HepG2 (cell line): ENCODE data around the gene CA7. TPM values are rescaled to one million over a fixed set of nuclear protein-coding genes. Genes with fewer than 3 reads are reported as not detected.

Experiments used
- ATF7-NPFF ChIP-seq: sonication (generic); formaldehyde crosslinking; IDR thresholded peaks from 2 replicates; pipeline ENCODE4 v1.8.1; 2023; ENCODE audit warnings: mild to moderate bottlenecking, low read depth, missing genetic modification reagents, moderate library complexity
- CBX2 ChIP-seq, 2 experiments: fragments of 200-600 bp in 1 of 2; sonication (generic); formaldehyde crosslinking in 1 of 2; IDR thresholded peaks; 2 replicates each; pipeline versions ENCODE4 v1.7.0 to v1.8.1; 2018 to 2022; ENCODE audit warnings: low read depth in 2 of 2, low read length in 1 of 2, mild to moderate bottlenecking in 1 of 2, missing genetic modification reagents in 1 of 2
- MAFK ChIP-seq, 2 experiments: IDR thresholded peaks in 1 of 2; conservative IDR thresholded peaks in 1 of 2; 2 replicates each; pipeline ENCODE4 v1.6.1; 2011; ENCODE audit warnings: improper control_type of control experiment in 2 of 2, low read length in 2 of 2
- MIXL1 ChIP-seq: IDR thresholded peaks from 2 replicates; pipeline ENCODE4 v1.6.1; 2016
- PTBP1 ChIP-seq: fragments of 200-400 bp; formaldehyde crosslinking; IDR thresholded peaks from 2 replicates; pipeline ENCODE4 v1.6.1; 2018; ENCODE audit warnings: low read length, low read depth; ENCODE audit not compliant: poor library complexity, severe bottlenecking
- SMYD3 ChIP-seq: sonication (generic); formaldehyde crosslinking; IDR thresholded peaks from 2 replicates; pipeline ENCODE4 v1.8.1; 2023; ENCODE audit warnings: mild to moderate bottlenecking, missing genetic modification reagents
- YY1 ChIP-seq: IDR thresholded peaks from 2 replicates; pipeline ENCODE4 v1.6.1; 2011; ENCODE audit warnings: low read length, low read depth, moderate library complexity, mild to moderate bottlenecking; ENCODE audit not compliant: insufficient read depth, insufficient replicate concordance
- ZBTB44 ChIP-seq: sonication (generic); formaldehyde crosslinking; IDR thresholded peaks from 2 replicates; pipeline ENCODE4 v1.4.0; 2020; ENCODE audit warnings: missing genetic modification reagents
- ZNF180 ChIP-seq: sonication (generic); formaldehyde crosslinking; IDR thresholded peaks from 2 replicates; pipeline ENCODE4 v1.4.0; 2020; ENCODE audit warnings: low read depth, missing genetic modification reagents, borderline replicate concordance
- polyA plus RNA-seq, 8 experiments: library from polyadenylated mRNA; depleted of rRNA in 3 of 8; stranded (reverse) in 7 of 8; unstranded in 1 of 8; fragments of >200 nt; fragmentation: Illumina TruSeq in 4 of 8; extraction: Trizol in 4 of 8; gene quantifications; 2 replicates each; pipeline versions ENCODE4 v1.2.1 to v1.2.3, GENCODE V29; 2011 to 2016; ENCODE audit warnings: low read depth in 4 of 8, missing spikeins in 1 of 8, mixed read lengths in 1 of 8; ENCODE audit not compliant: insufficient read depth in 1 of 8
- total RNA-seq, 5 experiments: library from RNA; depleted of rRNA; stranded (reverse); fragments of >200 nt; fragmentation: Illumina TruSeq; extraction: Trizol; gene quantifications; 2 replicates each; pipeline ENCODE4 v1.2.3, GENCODE V29; 2016; ENCODE audit warnings: low read depth in 1 of 5
- TF ChIP-seq, protein P1 (sequence below): sonication (generic); formaldehyde crosslinking; IDR thresholded peaks from 2 replicates; pipeline ENCODE4 v1.4.0; 2020; ENCODE audit warnings: missing genetic modification reagents
- TF ChIP-seq, protein P2 (sequence below): sonication (generic); formaldehyde crosslinking; conservative IDR thresholded peaks from 2 replicates; pipeline ENCODE4 v1.8.0; 2022; ENCODE audit warnings: mild to moderate bottlenecking, moderate library complexity, missing genetic modification reagents
- TF ChIP-seq, protein P3 (sequence below), 2 experiments: sonication (generic) in 1 of 2; formaldehyde crosslinking in 1 of 2; IDR thresholded peaks; 2 replicates each; pipeline versions ENCODE4 v1.6.1 to v1.9.0; 2014 to 2022; ENCODE audit warnings: antibody characterized with exemption in 1 of 2, borderline replicate concordance in 1 of 2, inconsistent platforms in 1 of 2, low read depth in 1 of 2, missing genetic modification reagents in 1 of 2
- TF ChIP-seq, protein P4 (sequence below): sonication (generic); formaldehyde crosslinking; IDR thresholded peaks from 2 replicates; pipeline ENCODE4 v1.5.0; 2020; ENCODE audit warnings: mild to moderate bottlenecking, missing genetic modification reagents, borderline replicate concordance

CA7 gene
- total and polyA plus RNA-seq, 2 of the 13 experiments (the other 11 are each of a cell fraction or from before 2014, with no cell fraction given): not detected

- TF ChIP-seq PTBP1: no peak
- TF ChIP-seq ATF7-NPFF (CRISPR knock-in tag): 0 out of 2 replicates have a peak, but pooled peaks have one; percentile 48
- no peak for TF ChIP-seq CBX2 (IDR thresholded peaks at IDR 0.05; ENCODE audit: low read depth, low read length)
- TF ChIP-seq CBX2 (CRISPR knock-in tag; IDR thresholded peaks at IDR 0.05; ENCODE audit: low read depth): no peak
- TF ChIP-seq ZNF180 (CRISPR knock-in tag): no peak
- TF ChIP-seq ZBTB44 (CRISPR knock-in tag): no peak
- no peak for TF ChIP-seq MAFK (conservative IDR thresholded peaks at IDR 0.05 in 1 of 2, IDR thresholded peaks at IDR 0.05 in 1 of 2; ENCODE audit: low read length in 2 of 2)
- TF ChIP-seq, protein P1, sequence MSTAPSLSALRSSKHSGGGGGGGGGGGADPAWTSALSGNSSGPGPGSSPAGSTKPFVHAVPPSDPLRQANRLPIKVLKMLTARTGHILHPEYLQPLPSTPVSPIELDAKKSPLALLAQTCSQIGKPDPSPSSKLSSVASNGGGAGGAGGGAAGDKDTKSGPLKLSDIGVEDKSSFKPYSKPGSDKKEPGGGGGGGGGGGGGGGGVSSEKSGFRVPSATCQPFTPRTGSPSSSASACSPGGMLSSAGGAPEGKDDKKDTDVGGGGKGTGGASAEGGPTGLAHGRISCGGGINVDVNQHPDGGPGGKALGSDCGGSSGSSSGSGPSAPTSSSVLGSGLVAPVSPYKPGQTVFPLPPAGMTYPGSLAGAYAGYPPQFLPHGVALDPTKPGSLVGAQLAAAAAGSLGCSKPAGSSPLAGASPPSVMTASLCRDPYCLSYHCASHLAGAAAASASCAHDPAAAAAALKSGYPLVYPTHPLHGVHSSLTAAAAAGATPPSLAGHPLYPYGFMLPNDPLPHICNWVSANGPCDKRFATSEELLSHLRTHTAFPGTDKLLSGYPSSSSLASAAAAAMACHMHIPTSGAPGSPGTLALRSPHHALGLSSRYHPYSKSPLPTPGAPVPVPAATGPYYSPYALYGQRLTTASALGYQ: no peak
- TF ChIP-seq, protein P2, sequence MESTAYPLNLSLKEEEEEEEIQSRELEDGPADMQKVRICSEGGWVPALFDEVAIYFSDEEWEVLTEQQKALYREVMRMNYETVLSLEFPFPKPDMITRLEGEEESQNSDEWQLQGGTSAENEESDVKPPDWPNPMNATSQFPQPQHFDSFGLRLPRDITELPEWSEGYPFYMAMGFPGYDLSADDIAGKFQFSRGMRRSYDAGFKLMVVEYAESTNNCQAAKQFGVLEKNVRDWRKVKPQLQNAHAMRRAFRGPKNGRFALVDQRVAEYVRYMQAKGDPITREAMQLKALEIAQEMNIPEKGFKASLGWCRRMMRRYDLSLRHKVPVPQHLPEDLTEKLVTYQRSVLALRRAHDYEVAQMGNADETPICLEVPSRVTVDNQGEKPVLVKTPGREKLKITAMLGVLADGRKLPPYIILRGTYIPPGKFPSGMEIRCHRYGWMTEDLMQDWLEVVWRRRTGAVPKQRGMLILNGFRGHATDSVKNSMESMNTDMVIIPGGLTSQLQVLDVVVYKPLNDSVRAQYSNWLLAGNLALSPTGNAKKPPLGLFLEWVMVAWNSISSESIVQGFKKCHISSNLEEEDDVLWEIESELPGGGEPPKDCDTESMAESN: no peak
- no peak for TF ChIP-seq MIXL1 (CRISPR knock-in tag)
- TF ChIP-seq, protein P3, sequence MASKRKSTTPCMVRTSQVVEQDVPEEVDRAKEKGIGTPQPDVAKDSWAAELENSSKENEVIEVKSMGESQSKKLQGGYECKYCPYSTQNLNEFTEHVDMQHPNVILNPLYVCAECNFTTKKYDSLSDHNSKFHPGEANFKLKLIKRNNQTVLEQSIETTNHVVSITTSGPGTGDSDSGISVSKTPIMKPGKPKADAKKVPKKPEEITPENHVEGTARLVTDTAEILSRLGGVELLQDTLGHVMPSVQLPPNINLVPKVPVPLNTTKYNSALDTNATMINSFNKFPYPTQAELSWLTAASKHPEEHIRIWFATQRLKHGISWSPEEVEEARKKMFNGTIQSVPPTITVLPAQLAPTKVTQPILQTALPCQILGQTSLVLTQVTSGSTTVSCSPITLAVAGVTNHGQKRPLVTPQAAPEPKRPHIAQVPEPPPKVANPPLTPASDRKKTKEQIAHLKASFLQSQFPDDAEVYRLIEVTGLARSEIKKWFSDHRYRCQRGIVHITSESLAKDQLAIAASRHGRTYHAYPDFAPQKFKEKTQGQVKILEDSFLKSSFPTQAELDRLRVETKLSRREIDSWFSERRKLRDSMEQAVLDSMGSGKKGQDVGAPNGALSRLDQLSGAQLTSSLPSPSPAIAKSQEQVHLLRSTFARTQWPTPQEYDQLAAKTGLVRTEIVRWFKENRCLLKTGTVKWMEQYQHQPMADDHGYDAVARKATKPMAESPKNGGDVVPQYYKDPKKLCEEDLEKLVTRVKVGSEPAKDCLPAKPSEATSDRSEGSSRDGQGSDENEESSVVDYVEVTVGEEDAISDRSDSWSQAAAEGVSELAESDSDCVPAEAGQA (IDR thresholded peaks at IDR 0.05; ENCODE audit: low read depth): no peak
- TF ChIP-seq, protein P3 (CRISPR knock-in tag; IDR thresholded peaks at IDR 0.05; ENCODE audit: borderline replicate concordance): no peak
- TF ChIP-seq, protein P4, sequence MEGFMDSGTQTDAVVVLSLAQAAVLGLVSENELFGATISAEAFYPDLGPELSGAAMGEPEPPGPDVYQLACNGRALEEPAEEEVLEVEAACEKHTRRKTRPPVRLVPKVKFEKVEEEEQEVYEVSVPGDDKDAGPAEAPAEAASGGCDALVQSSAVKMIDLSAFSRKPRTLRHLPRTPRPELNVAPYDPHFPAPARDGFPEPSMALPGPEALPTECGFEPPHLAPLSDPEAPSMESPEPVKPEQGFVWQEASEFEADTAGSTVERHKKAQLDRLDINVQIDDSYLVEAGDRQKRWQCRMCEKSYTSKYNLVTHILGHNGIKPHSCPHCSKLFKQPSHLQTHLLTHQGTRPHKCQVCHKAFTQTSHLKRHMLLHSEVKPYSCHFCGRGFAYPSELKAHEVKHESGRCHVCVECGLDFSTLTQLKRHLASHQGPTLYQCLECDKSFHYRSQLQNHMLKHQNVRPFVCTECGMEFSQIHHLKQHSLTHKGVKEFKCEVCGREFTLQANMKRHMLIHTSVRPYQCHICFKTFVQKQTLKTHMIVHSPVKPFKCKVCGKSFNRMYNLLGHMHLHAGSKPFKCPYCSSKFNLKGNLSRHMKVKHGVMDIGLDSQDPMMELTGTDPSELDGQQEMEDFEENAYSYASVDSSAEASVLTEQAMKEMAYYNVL (CRISPR knock-in tag): no peak
- no peak for TF ChIP-seq YY1
- no peak for TF ChIP-seq SMYD3 (CRISPR knock-in tag)
These were observed at the start of gene CA7 (continued) for GRCh38 chr16:66844342-66845079.
